Esophagus (tissue), 2 donors: ENCODE data around the gene IGLL5. TPM values are rescaled to one million over a fixed set of nuclear protein-coding genes. Genes with fewer than 3 reads are reported as not detected.
"Not testable (repeated sequence)": the region's sequence is repeated elsewhere in the genome, so short reads cannot be mapped to it uniquely, and the experiment has no call there.

Experiments used
- H3K27ac ChIP-seq, 2 donors: one replicate each; pipeline ENCODE4 v1.5.1; 2013; ENCODE audit warnings: low read depth in 2 of 2, mild to moderate bottlenecking in 2 of 2, inconsistent platforms in 1 of 2, low read length in 1 of 2, moderate library complexity in 1 of 2
- H3K27me3 ChIP-seq, 2 donors: one replicate each; pipeline ENCODE4 v1.6.1; 2013; ENCODE audit warnings: low read length in 2 of 2, control low read depth in 1 of 2, mild to moderate bottlenecking in 1 of 2; ENCODE audit not compliant: insufficient read depth in 2 of 2, control insufficient read depth in 1 of 2
- H3K36me3 ChIP-seq, 2 donors: one replicate each; pipeline ENCODE4 v1.6.1; 2013; ENCODE audit warnings: low read length in 1 of 2; ENCODE audit not compliant: control insufficient read depth in 2 of 2, insufficient read depth in 2 of 2
- H3K4me1 ChIP-seq, 2 donors: one replicate each; pipeline ENCODE4 v1.6.1; 2013; ENCODE audit warnings: low read length in 1 of 2; ENCODE audit not compliant: control insufficient read depth in 2 of 2, insufficient read depth in 2 of 2
- H3K4me3 ChIP-seq, 2 donors: one replicate each; pipeline ENCODE4 v1.5.1; 2013; ENCODE audit warnings: low read length in 2 of 2, mild to moderate bottlenecking in 2 of 2, low read depth in 1 of 2, moderate library complexity in 1 of 2
- H3K9me3 ChIP-seq, 2 donors: one replicate each; pipeline ENCODE4 v1.6.1; 2013; ENCODE audit warnings: mild to moderate bottlenecking in 2 of 2, low read depth in 1 of 2, low read length in 1 of 2, moderate library complexity in 1 of 2; ENCODE audit not compliant: control insufficient read depth in 2 of 2, insufficient read depth in 1 of 2
- WGBS, 2 donors: extraction: QIAGEN DNeasy Blood & Tissue Kit; methylation state at CpG; one replicate each; pipeline ENCODE4 v1.1.7; 2013; 5-methylcytosine and 5-hydroxymethylcytosine counted together
- polyA plus RNA-seq, 2 donors: library from polyadenylated mRNA; stranded (reverse); fragments of 200-250 nt; gene quantifications; one replicate each; pipeline ENCODE4 v1.2.3, GENCODE V29; 2013
- donor health status: healthy with polysubstance abuse.
- donor health status: Bipolar disorder and iron deficiency.

Gene IGLL5
- polyA plus RNA-seq, 2 donors = 0.47 to 1.3 TPM

DNA sequence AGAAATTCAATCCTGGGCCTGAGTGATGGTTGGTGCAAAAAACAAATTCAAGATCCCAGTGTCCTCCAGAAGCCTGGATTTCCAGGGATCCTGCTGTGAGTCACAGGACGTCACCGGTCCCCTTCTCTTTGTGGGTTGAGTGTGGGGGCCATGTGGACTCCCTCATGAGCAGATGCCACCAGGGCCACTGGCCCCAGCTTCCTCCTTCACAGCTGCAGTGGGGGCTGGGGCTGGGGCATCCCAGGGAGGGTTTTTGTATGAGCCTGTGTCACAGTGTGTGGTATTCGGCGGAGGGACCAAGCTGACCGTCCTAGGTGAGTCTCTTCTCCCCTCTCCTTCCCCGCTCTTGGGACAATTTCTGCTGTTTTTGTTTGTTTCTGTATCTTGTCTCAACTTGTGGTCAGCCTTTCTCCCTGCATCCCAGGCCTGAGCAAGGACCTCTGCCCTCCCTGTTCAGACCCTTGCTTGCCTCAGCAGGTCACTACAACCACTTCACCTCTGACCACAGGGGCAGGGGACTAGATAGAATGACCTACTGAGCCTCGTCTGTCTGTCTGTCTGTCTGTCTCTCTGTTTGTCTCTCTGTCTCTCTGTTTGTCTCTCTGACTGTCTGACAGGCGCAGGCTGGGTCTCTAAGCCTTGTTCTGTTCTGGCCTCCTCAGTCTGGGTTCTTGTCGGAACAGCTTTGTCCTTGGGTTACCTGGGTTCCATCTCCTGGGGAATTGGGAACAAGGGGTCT, 11.9 kb downstream of the IGLL5 start:
- 71 to 77% methylated on average over 9 of the region's 9 CpGs for WGBS, 2 donors
- H3K27me3 ChIP-seq, H3K4me1 ChIP-seq, H3K27ac ChIP-seq, H3K36me3 ChIP-seq, H3K9me3 ChIP-seq, H3K4me3 ChIP-seq: not testable (repeated sequence)

DNA sequence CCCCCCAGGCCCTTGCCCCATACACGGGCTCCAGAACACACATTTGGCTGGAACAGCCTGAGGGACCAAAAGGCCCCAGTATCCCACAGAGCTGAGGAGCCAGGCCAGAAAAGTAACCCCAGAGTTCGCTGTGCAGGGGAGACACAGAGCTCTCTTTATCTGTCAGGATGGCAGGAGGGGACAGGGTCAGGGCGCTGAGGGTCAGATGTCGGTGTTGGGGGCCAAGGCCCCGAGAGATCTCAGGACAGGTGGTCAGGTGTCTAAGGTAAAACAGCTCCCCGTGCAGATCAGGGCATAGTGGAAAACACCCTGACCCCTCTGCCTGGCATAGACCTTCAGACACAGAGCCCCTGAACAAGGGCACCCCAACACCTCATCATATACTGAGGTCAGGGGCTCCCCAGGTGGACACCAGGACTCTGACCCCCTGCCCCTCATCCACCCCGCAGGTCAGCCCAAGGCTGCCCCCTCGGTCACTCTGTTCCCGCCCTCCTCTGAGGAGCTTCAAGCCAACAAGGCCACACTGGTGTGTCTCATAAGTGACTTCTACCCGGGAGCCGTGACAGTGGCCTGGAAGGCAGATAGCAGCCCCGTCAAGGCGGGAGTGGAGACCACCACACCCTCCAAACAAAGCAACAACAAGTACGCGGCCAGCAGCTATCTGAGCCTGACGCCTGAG, 13.1 kb downstream of the IGLL5 start:
- not testable (repeated sequence) for H3K27me3 ChIP-seq, H3K27ac ChIP-seq, H3K4me1 ChIP-seq, H3K4me3 ChIP-seq, H3K36me3 ChIP-seq, H3K9me3 ChIP-seq
- WGBS, 2 donors = 79 to 89% methylated on average over 11 to 15 of the region's 16 CpGs

DNA sequence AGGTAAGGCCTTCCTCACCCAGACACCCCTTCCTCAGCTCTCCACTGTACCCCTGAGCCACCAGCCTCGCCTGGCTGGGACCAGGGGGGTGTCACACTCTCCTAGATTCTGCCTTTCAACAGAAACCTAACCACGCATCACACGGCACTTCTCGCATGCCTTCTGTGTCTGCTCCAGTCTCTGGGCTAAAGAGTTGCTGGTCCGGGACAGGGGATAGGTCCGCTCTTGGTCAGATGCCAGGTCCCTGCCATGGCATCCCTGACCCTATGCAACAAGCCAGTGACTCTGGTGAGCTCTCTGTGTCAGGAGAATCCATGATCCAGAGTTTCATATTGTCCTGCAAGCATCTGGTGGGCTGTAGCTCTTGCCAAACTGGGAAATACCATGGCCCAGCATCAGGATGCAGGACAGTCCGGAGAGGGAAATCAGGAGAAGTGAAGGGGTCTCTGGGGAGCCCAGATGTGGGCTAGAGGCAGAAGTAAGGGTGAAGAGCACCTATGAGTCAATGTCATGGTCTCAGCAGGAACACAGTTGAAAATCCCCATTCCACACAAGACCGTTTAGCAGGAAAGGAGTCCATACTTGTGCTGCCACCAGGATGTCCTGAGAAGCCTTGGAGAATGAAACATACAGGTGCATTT, 14.1 kb downstream of the IGLL5 start:
- Histone ChIP-seq H3K27me3 (no peaks in the 10 kb centered on the region), H3K36me3 (no peaks in the 10 kb centered on the region), H3K4me1 (no peaks in the 10 kb centered on the region), H3K27ac (no peak overlapping the region), H3K9me3 (no peaks in the 10 kb centered on the region), H3K4me3 (no peak overlapping the region)
- 87% methylated on average over 8 of the region's 8 CpGs for WGBS, 2 donors

DNA sequence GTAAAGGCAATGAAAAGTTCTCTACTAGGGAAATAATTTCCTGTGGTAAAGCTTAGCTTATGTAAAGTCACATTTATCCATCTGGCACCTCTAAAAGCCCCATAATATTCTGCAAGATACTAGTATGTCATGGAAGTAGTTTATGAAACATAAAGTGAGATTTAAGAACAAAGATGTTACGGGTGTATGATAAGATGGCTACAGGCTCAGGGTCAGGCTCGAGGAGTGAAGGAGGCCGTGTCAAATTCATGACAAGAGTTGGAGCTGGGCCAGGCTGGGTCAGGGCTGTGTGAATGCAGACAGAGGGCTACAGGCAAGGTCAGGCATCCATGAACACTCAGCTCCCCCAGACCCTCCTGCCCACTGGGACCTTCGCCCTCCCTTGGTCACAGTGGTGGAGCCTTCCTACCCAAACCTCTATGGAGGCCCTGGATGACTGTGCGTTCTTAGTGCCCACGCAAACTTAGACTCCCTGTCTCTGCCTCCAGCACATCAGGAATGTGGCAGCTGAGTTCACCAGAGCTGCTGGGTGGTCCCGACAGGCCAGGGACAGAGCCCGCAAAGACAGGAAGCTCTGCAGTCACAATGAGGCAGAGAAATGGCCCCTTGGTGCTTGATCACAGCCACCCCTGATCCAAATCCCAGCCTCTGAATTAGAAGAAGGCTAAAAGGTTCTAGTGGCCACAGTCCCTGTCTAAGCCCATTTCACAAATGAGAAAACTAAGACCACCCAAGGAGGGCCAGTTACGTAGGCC, 14.8 kb downstream of the IGLL5 start:
- Histone ChIP-seq H3K4me1 (no peaks in the 10 kb centered on the region), H3K36me3 (no peaks in the 10 kb centered on the region), H3K9me3 (no peaks in the 10 kb centered on the region), H3K27ac (no peak overlapping the region), H3K27me3 (no peaks in the 10 kb centered on the region), H3K4me3 (no peak overlapping the region)
- 81% methylated on average over 9 of the region's 9 CpGs for WGBS, 2 donors

DNA sequence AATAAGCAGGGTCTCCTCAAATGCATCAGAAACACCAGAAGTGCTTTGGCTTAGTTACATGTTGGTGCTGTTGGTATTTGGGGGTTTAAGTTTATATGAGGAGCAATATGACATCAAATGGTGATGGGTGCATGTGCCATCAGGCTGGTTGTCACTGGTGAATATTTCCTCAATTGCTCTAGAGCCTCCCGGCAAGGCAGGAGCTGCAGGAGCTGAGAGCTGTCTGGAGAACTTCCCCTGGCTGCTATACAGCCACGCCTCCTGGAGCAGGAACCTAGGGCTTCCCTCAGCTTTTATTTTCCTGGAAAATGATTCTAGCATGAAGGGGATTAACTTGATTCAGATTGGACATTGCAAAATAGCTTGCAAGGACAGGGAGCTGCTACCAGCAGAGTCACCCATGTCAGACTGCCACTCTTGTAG, 15.8 kb downstream of the IGLL5 start:
- no peaks in the 10 kb centered on the region for H3K9me3 ChIP-seq
- H3K4me3 ChIP-seq = no peak overlapping the region
- no peaks in the 10 kb centered on the region for H3K4me1 ChIP-seq
- WGBS, 2 donors = 35 to 43% methylated on average over 2 of the region's 2 CpGs
- H3K27me3 ChIP-seq = no peaks in the 10 kb centered on the region
- H3K36me3 ChIP-seq = no peaks in the 10 kb centered on the region
- H3K27ac ChIP-seq = no peak overlapping the region

DNA sequence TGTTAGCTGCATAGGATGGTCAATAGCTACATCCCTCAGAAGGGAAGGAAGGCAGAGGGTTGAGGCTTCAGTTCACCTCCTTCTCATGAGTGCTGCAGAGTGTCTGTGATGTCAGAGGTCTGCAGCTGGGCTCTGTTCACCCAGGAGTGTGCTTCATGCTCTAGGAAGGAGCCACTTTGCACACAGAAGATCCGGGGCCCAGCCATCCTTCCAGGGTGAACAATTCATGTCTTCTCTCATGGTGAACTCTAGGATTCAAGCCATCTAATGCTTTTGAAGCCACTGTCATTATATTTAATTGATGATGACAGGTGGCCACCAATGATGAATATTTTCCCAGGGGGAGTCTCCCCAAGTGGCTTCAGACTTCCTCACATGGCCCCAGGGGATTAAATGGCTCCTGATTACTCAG, 16.2 kb downstream of the IGLL5 start:
- not testable (repeated sequence) for H3K4me1 ChIP-seq, H3K27me3 ChIP-seq, H3K36me3 ChIP-seq, H3K27ac ChIP-seq, H3K9me3 ChIP-seq, H3K4me3 ChIP-seq
- WGBS, 2 donors = 63 to 76% methylated on average over 1 of the region's 1 CpG

DNA sequence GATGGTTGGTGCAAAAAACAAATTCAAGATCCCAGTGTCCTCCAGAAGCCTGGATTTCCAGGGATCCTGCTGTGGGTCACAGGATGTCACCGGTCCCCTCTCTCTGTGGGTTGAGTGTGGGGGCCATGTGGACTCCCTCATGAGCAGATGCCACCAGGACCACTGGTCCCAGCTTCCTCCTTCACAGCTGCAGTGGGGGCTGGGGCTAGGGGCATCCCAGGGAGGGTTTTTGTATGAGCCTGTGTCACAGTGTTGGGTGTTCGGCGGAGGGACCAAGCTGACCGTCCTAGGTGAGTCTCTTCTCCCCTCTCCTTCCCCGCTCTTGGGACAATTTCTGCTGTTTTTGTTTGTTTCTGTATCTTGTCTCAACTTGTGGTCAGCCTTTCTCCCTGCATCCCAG, 17.1 kb downstream of the IGLL5 start:
- H3K4me3 ChIP-seq, H3K36me3 ChIP-seq, H3K27ac ChIP-seq, H3K9me3 ChIP-seq, H3K27me3 ChIP-seq, H3K4me1 ChIP-seq: not testable (repeated sequence)
- 82 to 92% methylated on average over 4 to 5 of the region's 5 CpGs for WGBS, 2 donors

DNA sequence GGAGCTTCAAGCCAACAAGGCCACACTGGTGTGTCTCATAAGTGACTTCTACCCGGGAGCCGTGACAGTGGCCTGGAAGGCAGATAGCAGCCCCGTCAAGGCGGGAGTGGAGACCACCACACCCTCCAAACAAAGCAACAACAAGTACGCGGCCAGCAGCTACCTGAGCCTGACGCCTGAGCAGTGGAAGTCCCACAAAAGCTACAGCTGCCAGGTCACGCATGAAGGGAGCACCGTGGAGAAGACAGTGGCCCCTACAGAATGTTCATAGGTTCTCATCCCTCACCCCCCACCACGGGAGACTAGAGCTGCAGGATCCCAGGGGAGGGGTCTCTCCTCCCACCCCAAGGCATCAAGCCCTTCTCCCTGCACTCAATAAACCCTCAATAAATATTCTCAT, 18.8 kb downstream of the IGLL5 start:
- not testable (repeated sequence) for H3K27ac ChIP-seq, H3K27me3 ChIP-seq, H3K4me3 ChIP-seq, H3K4me1 ChIP-seq, H3K9me3 ChIP-seq, H3K36me3 ChIP-seq
- 68 to 70% methylated on average over 6 to 8 of the region's 10 CpGs for WGBS, 2 donors

DNA sequence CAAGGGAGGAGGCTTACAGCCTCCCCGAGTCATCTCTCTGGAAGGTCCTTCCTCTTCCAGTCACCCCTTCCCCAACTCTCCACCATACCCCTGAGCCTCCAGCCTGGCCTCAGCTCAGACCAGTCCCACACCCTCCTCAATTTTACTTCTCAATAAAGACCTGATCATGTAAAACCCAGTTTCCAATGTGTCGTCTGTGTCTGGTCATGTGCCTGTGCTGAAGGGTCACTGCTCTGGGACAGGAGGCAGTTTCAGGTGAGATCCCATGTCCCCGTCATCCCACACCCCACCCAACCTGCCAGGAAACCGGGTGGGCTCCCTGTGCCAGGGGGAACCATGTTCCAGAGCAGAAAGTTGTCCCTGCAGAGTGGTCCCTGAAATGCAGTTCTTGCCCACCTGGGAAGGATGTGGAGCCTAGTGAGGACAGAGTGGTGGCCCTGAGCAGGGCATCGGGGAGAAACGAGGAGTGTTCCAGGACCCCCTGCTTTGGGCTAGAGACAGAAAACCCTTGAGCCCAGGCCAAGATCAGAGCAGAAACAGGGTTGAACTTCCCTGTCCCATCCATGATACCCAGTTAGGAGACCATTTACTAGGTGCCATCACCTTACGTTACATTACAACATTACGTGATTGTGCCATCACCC, 19.4 kb downstream of the IGLL5 start:
- 84 to 85% methylated on average over 8 of the region's 8 CpGs for WGBS, 2 donors
- no peaks in the 10 kb centered on the region for H3K27me3 ChIP-seq
- H3K36me3 ChIP-seq = no peaks in the 10 kb centered on the region
- no peak overlapping the region for H3K27ac ChIP-seq
- no peaks in the 10 kb centered on the region for H3K4me1 ChIP-seq
- H3K9me3 ChIP-seq = no peaks in the 10 kb centered on the region
- no peak overlapping the region for H3K4me3 ChIP-seq
